Measurements from ENCODE around the gene POTEB.
"Not testable (repeated sequence)": the region's sequence is repeated elsewhere in the genome, so short reads cannot be mapped to it uniquely, and the experiment has no call there.

The POTEB gene

GRCh38 chr15:21877635-21878034 is at the start of gene POTEB:
POTEB (minus strand) TSS chr15:21877735; CDS start chr15:21877246, 489 bp downstream.
- DNase-seq: not testable (repeated sequence)

GRCh38 chr15:21890955-21891354 is 13.4 kb upstream of the POTEB start:
- not testable (repeated sequence) for DNase-seq

GRCh38 chr15:21889542-21889941 is 12.0 kb upstream of the POTEB start:
- not testable (repeated sequence) for DNase-seq

GRCh38 chr15:21838831-21839230 is 38.7 kb downstream of the POTEB start:
- DNase-seq: not testable (repeated sequence)

Measured in NCI-H345 (cell line).